Activated naive CD4-positive, alpha-beta T cell treated with anti-CD3 and anti-CD28 coated beads, Interleukin-2, amount 50 U/mL, for 24 hours (primary cell): ENCODE results near the gene NFKB1.

Experiments used
- H3K27ac Mint-ChIP-seq: one replicate; pipeline ENCODE4 v1.8.0; 2021; ENCODE audit warnings: mild to moderate bottlenecking, mixed read lengths
- H3K27me3 Mint-ChIP-seq: one replicate; pipeline ENCODE4 v1.8.0; 2021; ENCODE audit warnings: mixed read lengths
- H3K36me3 Mint-ChIP-seq: one replicate; pipeline ENCODE4 v1.8.0; 2021; ENCODE audit warnings: mixed read lengths
- H3K4me1 Mint-ChIP-seq: one replicate; pipeline ENCODE4 v1.8.0; 2021; ENCODE audit warnings: mixed read lengths
- H3K4me3 Mint-ChIP-seq: one replicate; pipeline ENCODE4 v1.8.0; 2021; ENCODE audit warnings: mild to moderate bottlenecking, mixed read lengths
- H3K9me3 Mint-ChIP-seq: one replicate; pipeline ENCODE4 v1.8.0; 2021; ENCODE audit warnings: mixed read lengths

The NFKB1 gene

GRCh38 chr4:102625232-102625930, 124.2 kb downstream of the NFKB1 start:
- no peak overlapping the region for H3K4me3 Mint-ChIP-seq
- H3K36me3 Mint-ChIP-seq, result no peaks in the 10 kb centered on the region
- no peaks in the 10 kb centered on the region for H3K27me3 Mint-ChIP-seq
- H3K4me1 Mint-ChIP-seq, result peaks cover 78% of the 10 kb centered on the region
- H3K9me3 Mint-ChIP-seq, result no peaks in the 10 kb centered on the region
- peak overlapping the region; percentile 85 for H3K27ac Mint-ChIP-seq

DNA sequence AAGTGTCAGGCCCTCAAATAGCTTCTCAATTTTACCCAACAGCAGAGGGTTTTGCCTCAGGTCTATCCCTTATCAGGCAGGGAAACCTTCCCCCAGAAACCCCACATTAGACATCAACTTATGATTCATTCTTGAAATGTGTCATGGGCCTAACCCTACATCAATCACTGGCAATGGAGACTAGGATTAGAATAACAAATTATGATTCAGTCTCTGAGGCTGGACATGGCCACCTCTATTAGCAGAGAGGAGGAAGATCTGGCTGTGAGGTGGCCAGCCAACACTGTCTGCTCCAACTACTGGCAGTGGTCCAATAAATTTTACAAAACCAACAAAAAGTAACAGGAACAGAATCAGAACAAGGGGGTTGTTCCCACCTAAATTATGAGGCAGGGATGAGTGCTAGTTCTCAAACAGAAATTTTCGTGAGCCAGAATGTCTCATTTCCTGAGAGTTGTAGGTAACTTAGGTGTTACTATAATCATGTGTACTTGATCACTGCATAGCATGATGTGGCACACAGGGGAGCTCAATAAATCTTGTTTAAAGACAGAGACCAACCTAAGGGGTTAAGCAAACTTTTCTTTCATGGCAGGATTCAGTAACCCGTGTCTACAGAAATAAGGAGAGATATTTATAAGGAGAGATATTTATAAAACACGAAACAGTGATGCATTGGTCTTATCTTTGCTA, 126.8 kb downstream of the NFKB1 start:
- Mint-ChIP-seq H3K4me1 (peaks cover 81% of the 10 kb centered on the region), H3K36me3 (no peaks in the 10 kb centered on the region), H3K27ac (peak overlapping the region; percentile 97), H3K4me3 (peak overlapping the region; percentile 66), H3K9me3 (no peaks in the 10 kb centered on the region), H3K27me3 (no peaks in the 10 kb centered on the region)

DNA sequence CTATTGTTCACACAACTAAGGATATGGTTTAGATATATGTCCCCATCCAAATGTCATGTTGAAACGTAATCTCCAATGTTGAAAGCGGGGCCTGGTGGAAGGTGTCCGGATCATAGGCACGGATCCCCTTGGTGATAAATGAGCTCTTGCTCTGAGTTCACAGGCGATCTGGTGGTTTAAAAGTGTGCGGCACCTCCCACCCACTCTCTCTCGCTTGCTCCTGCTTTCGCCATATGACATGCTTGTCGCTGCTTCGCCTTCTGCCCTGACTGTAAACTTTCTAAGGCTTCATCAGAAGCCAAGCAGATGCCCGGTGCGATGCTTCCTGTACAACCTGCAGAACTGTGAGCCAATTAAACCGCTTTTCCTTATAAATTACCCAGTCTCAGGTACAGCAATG, 128.5 kb downstream of the NFKB1 start:
- H3K4me3 Mint-ChIP-seq, result peak overlapping the region; percentile 3
- peak overlapping the region; percentile 90 for H3K27ac Mint-ChIP-seq
- no peaks in the 10 kb centered on the region for H3K9me3 Mint-ChIP-seq
- no peaks in the 10 kb centered on the region for H3K27me3 Mint-ChIP-seq
- H3K4me1 Mint-ChIP-seq, result peaks cover 76% of the 10 kb centered on the region
- H3K36me3 Mint-ChIP-seq, result no peaks in the 10 kb centered on the region

DNA sequence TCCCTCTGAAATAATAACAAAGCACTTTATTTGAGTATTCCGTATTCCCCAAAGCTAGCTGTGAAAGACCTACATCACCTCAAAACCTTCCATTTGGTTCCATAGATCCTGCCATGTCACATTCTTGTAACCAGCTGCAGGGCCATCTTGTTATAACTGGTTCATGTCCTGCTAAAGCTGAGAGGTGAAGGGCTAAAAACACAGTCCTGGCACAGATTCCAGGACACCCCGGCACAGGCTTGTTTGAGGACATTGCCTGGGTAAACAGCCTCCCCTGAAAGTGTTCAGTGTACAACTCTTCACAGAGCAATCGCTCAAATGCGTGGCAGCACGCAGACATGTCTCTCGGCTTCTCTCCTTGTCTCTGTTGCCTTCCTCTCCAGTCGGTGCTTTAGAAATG, 130.5 kb downstream of the NFKB1 start:
- Mint-ChIP-seq H3K4me3 (no peak overlapping the region), H3K4me1 (peaks cover 62% of the 10 kb centered on the region), H3K9me3 (no peaks in the 10 kb centered on the region), H3K27me3 (no peaks in the 10 kb centered on the region), H3K36me3 (peaks cover 4% of the 10 kb centered on the region), H3K27ac (peak overlapping the region; percentile 65)

DNA sequence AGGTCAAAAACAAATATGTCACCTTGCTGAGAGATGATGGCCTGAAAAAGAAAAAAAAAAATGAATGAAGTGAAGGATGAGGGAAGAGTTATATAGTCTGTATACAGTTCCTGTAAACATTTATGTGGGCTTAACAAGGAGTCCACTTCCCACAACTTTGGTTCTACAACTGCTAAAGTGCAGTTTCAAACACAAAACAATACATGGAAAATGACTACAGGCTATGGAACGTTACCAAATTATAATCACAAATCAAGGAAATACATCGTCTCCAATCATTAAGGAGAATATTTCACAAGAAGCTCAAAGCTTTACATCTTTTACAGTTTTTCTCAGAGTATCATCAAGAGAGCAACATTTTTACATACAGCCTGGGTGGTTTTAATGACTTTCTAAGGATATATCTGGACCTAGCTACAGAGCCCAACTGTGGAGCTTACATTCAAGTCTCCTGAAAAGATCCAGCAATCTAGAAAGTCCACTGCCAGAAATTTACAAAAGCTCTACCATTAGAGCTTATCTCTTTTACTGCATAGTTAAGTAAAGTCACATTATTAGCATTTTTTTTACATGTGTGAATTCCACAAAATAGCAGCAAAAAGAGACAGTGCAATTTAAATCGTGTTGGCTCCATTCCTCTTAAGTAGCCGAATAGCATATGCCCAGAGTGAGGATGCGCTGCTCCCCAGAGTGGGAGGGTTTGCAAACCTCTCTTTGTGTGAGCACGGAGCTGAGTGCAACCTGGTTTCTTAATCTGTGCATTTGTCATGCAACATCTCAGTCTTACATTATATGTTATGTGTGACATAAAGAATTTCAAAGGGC, 131.3 kb downstream of the NFKB1 start:
- Mint-ChIP-seq H3K27ac (peak overlapping the region; percentile 65), H3K4me3 (no peak overlapping the region), H3K27me3 (no peaks in the 10 kb centered on the region), H3K36me3 (peaks cover 6% of the 10 kb centered on the region), H3K9me3 (no peaks in the 10 kb centered on the region), H3K4me1 (peaks cover 53% of the 10 kb centered on the region)

DNA sequence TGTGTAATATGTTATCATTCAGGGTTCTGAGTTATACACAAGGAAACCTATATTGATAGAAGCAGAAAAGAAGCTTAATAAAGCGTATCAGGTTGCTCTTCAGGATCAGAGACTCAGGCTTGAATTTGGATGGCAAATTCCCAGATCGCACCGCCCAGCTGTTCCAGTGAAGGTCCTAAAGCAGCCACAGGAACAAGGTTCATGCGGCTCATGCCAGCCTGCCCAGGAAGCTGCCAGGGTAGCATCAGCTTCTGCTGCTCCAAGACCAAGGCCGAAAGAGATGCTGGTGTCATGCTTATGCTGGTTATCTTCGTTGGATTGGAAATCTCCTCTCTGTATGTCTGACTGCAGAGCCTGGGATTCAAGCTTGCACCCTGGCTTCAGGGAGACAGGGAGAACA, 131.9 kb downstream of the NFKB1 start:
- Mint-ChIP-seq H3K36me3 (peaks cover 6% of the 10 kb centered on the region), H3K27ac (no peak overlapping the region), H3K27me3 (no peaks in the 10 kb centered on the region), H3K4me1 (peaks cover 47% of the 10 kb centered on the region), H3K4me3 (no peak overlapping the region), H3K9me3 (no peaks in the 10 kb centered on the region)

GRCh38 chr4:102637391-102637790, 136.2 kb downstream of the NFKB1 start:
- H3K4me3 Mint-ChIP-seq, result no peak overlapping the region
- H3K36me3 Mint-ChIP-seq, result peaks cover 18% of the 10 kb centered on the region
- no peaks in the 10 kb centered on the region for H3K9me3 Mint-ChIP-seq
- H3K27me3 Mint-ChIP-seq, result no peaks in the 10 kb centered on the region
- H3K4me1 Mint-ChIP-seq, result peaks cover 24% of the 10 kb centered on the region
- no peak overlapping the region for H3K27ac Mint-ChIP-seq

DNA sequence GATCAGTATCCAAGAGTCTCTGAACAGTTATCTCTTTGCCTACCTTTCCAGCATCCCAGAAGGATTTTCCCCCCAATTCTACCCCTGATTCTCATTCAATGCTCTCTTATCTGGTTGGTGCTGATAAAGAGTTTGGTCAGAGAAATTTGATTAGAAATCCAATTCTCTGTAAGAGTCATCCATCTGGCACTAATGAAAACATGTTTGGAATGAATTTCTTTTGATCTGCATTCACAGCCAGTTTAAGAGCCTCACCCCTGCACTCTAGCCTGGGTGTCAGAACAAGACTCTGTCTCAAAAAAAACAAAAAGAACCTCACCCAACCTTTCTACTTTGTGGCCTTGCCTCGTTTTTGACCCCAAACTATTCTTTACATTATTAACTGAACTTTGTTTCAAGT, 137.5 kb downstream of the NFKB1 start:
- Mint-ChIP-seq H3K27me3 (no peaks in the 10 kb centered on the region), H3K4me1 (peaks cover 20% of the 10 kb centered on the region), H3K4me3 (no peak overlapping the region), H3K9me3 (no peaks in the 10 kb centered on the region), H3K27ac (no peak overlapping the region), H3K36me3 (peaks cover 18% of the 10 kb centered on the region)

DNA sequence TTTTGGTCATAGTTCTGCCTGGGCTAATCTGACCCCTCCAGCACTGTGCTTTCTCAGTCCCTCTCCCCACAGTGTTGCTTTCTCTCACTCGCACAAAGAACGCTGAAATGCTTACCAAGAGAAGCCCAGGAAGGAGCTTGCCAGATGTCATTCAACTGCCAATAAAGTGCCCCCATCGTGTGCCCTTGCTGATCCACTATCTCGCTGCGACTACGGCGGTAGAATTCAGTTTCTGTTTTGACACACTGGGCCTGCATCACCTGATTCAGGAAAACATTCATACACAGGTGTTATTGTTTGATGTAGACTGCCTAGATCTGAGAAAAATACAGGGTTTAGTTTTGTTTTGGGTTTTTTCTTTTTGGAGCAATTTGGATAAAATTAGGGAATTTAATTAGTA, 138.4 kb downstream of the NFKB1 start:
- peak overlapping the region; percentile 89 for H3K27ac Mint-ChIP-seq
- peak overlapping the region; percentile 87 for H3K4me3 Mint-ChIP-seq
- no peaks in the 10 kb centered on the region for H3K9me3 Mint-ChIP-seq
- peaks cover 23% of the 10 kb centered on the region for H3K36me3 Mint-ChIP-seq
- peaks cover 20% of the 10 kb centered on the region for H3K4me1 Mint-ChIP-seq
- H3K27me3 Mint-ChIP-seq, result no peaks in the 10 kb centered on the region

DNA sequence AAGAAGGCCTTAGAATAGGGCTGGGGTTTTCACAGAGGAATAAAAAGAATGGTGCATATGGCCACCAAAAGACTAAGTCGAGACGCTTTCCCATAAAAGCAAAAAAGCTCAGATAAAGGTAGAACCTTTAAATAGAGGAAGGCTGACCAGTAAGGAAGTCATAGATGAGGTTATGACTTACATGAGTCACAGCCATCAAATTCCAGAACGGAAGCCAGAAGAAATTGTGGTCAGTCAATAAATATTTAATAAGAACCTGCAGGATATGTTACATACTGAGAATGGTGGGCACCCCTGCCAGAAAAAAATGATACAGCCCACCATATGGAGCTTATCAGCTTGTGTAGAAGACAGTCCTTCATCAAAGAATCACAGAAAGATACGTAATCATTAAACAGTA, 139.5 kb downstream of the NFKB1 start:
- Mint-ChIP-seq H3K9me3 (no peaks in the 10 kb centered on the region), H3K36me3 (peaks cover 25% of the 10 kb centered on the region), H3K27me3 (no peaks in the 10 kb centered on the region), H3K4me1 (peaks cover 20% of the 10 kb centered on the region), H3K4me3 (no peak overlapping the region), H3K27ac (no peak overlapping the region)

DNA sequence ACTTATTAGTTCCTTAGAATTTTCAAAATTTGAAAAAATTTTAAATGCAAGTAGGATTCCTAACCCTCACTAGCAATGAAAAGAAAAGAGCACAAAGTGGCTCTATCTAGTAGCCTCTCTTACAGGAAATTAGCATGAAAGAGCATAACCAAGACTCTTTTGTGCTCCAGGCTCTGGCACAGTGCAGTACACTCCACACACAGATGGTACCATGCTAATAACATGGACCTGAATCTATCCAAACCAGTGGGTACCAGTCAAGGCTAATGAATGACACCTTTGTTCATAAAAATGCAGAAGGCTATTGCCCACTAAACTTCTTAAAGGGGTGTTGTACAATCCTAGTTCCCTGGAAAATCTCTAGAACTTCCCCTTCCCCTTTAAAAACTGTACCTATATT, 140.6 kb downstream of the NFKB1 start:
- Mint-ChIP-seq H3K36me3 (peaks cover 25% of the 10 kb centered on the region), H3K9me3 (no peaks in the 10 kb centered on the region), H3K4me3 (no peak overlapping the region), H3K4me1 (peaks cover 26% of the 10 kb centered on the region), H3K27ac (no peak overlapping the region), H3K27me3 (no peaks in the 10 kb centered on the region)

DNA sequence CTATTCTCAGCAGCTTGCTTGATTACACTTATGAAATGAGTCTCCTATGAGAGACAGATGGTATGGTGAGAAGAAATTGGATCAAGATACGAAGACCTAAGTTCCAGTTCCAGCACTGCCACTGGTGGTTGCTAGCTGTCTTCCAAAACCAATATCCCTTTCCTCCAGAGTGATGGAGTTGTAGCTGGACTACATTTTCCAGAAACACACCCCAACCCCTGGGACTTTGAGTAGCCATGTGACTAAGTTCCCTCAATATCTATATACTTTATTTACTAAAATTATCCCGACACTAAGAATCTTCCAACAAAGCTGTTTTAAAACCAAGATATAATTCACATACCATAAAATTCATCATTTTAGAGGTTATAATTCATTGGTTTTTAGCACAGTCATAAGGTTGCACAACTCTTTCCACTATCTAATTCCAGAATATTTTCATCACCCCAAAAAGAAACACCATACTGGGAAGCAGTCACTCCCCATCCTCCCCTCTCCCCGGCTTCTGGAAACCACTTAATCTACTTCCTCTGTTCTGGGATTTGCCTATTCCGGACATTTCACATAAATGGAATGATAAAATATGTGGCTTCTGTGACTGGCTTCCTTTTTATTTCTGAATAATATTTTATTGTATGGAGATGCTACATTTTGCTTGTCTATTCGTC, 141.6 kb downstream of the NFKB1 start:
- no peaks in the 10 kb centered on the region for H3K9me3 Mint-ChIP-seq
- H3K4me3 Mint-ChIP-seq, result no peak overlapping the region
- peaks cover 35% of the 10 kb centered on the region for H3K4me1 Mint-ChIP-seq
- H3K36me3 Mint-ChIP-seq, result peaks cover 23% of the 10 kb centered on the region
- no peaks in the 10 kb centered on the region for H3K27me3 Mint-ChIP-seq
- no peak overlapping the region for H3K27ac Mint-ChIP-seq

GRCh38 chr4:102647117-102647516, 146.0 kb downstream of the NFKB1 start:
- no peak overlapping the region for H3K27ac Mint-ChIP-seq
- H3K27me3 Mint-ChIP-seq, result no peaks in the 10 kb centered on the region
- no peak overlapping the region for H3K4me3 Mint-ChIP-seq
- peaks cover 18% of the 10 kb centered on the region for H3K4me1 Mint-ChIP-seq
- H3K9me3 Mint-ChIP-seq, result no peaks in the 10 kb centered on the region
- H3K36me3 Mint-ChIP-seq, result peaks cover 25% of the 10 kb centered on the region

- Mint-ChIP-seq H3K4me3 (no peak overlapping the region), H3K9me3 (no peaks in the 10 kb centered on the region), H3K4me1 (no peaks in the 10 kb centered on the region), H3K27me3 (no peaks in the 10 kb centered on the region), H3K27ac (no peak overlapping the region), H3K36me3 (peaks cover 6% of the 10 kb centered on the region)
These were observed 156.0 kb downstream of the NFKB1 start for GRCh38 chr4:102657206-102657605.

- Mint-ChIP-seq H3K36me3 (peaks cover 19% of the 10 kb centered on the region), H3K27me3 (no peaks in the 10 kb centered on the region), H3K4me3 (no peak overlapping the region), H3K4me1 (no peaks in the 10 kb centered on the region), H3K27ac (no peak overlapping the region), H3K9me3 (no peaks in the 10 kb centered on the region)
These were observed 161.9 kb downstream of the NFKB1 start for GRCh38 chr4:102663073-102663472.
